GM12878 (cell line): ENCODE data around the gene PHKB.

Source experiments
- BACH1 ChIP-seq: fragments of 450-650 bp; IDR thresholded peaks from 2 replicates; pipeline ENCODE4 v1.6.1; 2017; ENCODE audit warnings: mild to moderate bottlenecking, borderline replicate concordance
- CBFB ChIP-seq: IDR thresholded peaks from 2 replicates; pipeline ENCODE4 v1.6.1; 2016; ENCODE audit warnings: antibody characterized with exemption, low read depth
- CTCF ChIP-seq, 3 experiments: IDR thresholded peaks in 2 of 3; conservative IDR thresholded peaks in 1 of 3; 2 replicates each; pipeline ENCODE4 v1.5.1; 2011; ENCODE audit warnings: low read depth in 3 of 3, low read length in 3 of 3, mild to moderate bottlenecking in 3 of 3, control low read depth in 2 of 3, moderate library complexity in 2 of 3, inconsistent platforms in 1 of 3, mixed read lengths in 1 of 3; ENCODE audit not compliant: control insufficient read depth in 2 of 3, insufficient read depth in 1 of 3; ENCODE audit errors: extremely low read depth in 1 of 3
- ELK1 ChIP-seq: IDR thresholded peaks from 2 replicates; pipeline ENCODE4 v1.6.1; 2012; ENCODE audit warnings: low read depth, low read length, improper control_type of control experiment
- EZH2 ChIP-seq: IDR thresholded peaks from 2 replicates; pipeline ENCODE4 v1.6.1; 2012; ENCODE audit warnings: low read depth, mild to moderate bottlenecking, control low read depth, inconsistent platforms, low read length, borderline replicate concordance; ENCODE audit not compliant: control insufficient read depth
- FOXK2 ChIP-seq: fragments of 450-650 bp; IDR thresholded peaks from 2 replicates; pipeline ENCODE4 v1.6.1; 2017; ENCODE audit warnings: mild to moderate bottlenecking, moderate library complexity
- KAT2A ChIP-seq: conservative IDR thresholded peaks from 2 replicates; pipeline ENCODE4 v1.6.1; 2011; ENCODE audit warnings: low read depth, low read length; ENCODE audit not compliant: control insufficient read depth
- NR2C2 ChIP-seq: IDR thresholded peaks from 2 replicates; pipeline ENCODE4 v1.6.1; 2011; ENCODE audit warnings: borderline replicate concordance, low read depth; ENCODE audit not compliant: control insufficient read depth, insufficient read length
- PBX3 ChIP-seq: IDR thresholded peaks from 2 replicates; pipeline ENCODE4 v1.6.1; 2011; ENCODE audit warnings: mild to moderate bottlenecking, low read depth, low read length, moderate library complexity; ENCODE audit not compliant: insufficient replicate concordance
- POLR2A ChIP-seq: IDR thresholded peaks from 2 replicates; pipeline ENCODE4 v1.6.1; 2011; ENCODE audit warnings: low read depth, mild to moderate bottlenecking, low read length
- POLR2AphosphoS5 ChIP-seq: IDR thresholded peaks from 2 replicates; pipeline ENCODE4 v1.6.1; 2011; ENCODE audit warnings: mild to moderate bottlenecking, low read length, inconsistent platforms
- SUZ12 ChIP-seq: fragments of 200-600 bp; sonication (generic); IDR thresholded peaks from one replicate; pipeline ENCODE4 v1.6.1; 2018; ENCODE audit warnings: antibody characterized with exemption, mild to moderate bottlenecking; ENCODE audit not compliant: unreplicated experiment
- USF2 ChIP-seq: IDR thresholded peaks from 2 replicates; pipeline ENCODE4 v1.6.1; 2011; ENCODE audit warnings: low read depth, low read length, improper control_type of control experiment, borderline replicate concordance
- ZNF274 ChIP-seq: IDR thresholded peaks from one replicate; pipeline ENCODE4 v1.8.0; 2011; ENCODE audit not compliant: insufficient read length, insufficient read depth

GRCh38 chr16:47477679-47478078 is 16.5 kb downstream of the PHKB start:
- TF ChIP-seq NR2C2 (no peak), EZH2 (no peak), PBX3 (no peak), POLR2AphosphoS5 (no peak), FOXK2 (no peak), BACH1 (no peak), USF2 (no peak), SUZ12 (no peak), POLR2A (no peak), CBFB (no peak), CTCF (IDR thresholded peaks at IDR 0.05 in 2 of 3, conservative IDR thresholded peaks at IDR 0.05 in 1 of 3; ENCODE audit: control insufficient read depth in 2 of 3, extremely low read depth in 1 of 3, insufficient read depth in 1 of 3, low read depth in 3 of 3, low read length in 3 of 3) (no peak), ZNF274 (no peak), KAT2A (no peak), ELK1 (no peak)
